PC-3 (cell line): Measurements from ENCODE around the gene CLTCL1.

Source experiments
- EZH2 ChIP-seq: fragments of 300-600 bp; sonication (generic); IDR thresholded peaks from one replicate; pipeline ENCODE4 v1.6.1; 2017; ENCODE audit warnings: antibody characterized with exemption, mild to moderate bottlenecking, low read length; ENCODE audit not compliant: unreplicated experiment
- EZH2phosphoT487 ChIP-seq: fragments of 300-600 bp; sonication (generic); IDR thresholded peaks from 2 replicates; pipeline ENCODE4 v1.6.1; 2018; ENCODE audit warnings: mild to moderate bottlenecking, antibody characterized with exemption, low read length, borderline replicate concordance
- TF ChIP-seq, protein P1 (sequence below): fragments of 300-600 bp; sonication (generic); conservative IDR thresholded peaks from 2 replicates; pipeline ENCODE4 v1.5.1; 2017; ENCODE audit warnings: antibody characterized with exemption, low read depth, mild to moderate bottlenecking, low read length

DNA sequence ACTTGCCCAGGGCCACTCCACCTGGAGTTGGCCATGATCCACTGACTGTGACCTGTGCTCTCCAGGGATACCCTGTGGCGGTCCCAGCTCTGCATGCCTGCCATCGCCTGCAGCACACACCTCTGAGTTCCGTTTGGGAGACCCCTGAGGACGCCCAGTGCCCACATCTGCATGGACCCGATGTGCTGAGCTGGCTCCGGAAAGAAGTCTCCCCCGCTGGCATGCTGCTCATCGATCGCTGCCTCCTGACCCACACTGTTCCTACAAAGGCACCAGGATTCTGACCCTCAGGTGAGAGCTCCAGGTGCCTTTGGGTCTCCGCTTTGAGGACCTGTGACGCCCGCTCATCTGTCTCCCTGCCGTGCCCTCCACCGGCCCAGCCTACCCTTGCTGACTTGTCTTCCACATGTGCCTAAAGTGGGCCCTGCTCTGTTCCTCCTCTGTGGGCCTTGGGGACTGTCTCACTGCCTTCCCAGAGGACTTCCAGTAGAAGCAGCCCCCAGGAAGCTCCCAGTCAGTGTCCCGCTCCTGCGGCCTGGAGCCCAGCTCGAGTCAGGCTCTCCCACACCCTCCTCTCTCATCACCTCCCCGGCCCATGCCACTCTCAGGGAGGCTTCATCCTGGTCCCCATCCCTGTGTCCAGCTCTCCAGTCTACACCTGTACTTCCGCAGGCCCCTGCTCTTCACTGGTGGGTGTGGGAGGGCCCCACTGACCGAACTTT is 107.1 kb downstream of the CLTCL1 start:
- TF ChIP-seq, protein P1, sequence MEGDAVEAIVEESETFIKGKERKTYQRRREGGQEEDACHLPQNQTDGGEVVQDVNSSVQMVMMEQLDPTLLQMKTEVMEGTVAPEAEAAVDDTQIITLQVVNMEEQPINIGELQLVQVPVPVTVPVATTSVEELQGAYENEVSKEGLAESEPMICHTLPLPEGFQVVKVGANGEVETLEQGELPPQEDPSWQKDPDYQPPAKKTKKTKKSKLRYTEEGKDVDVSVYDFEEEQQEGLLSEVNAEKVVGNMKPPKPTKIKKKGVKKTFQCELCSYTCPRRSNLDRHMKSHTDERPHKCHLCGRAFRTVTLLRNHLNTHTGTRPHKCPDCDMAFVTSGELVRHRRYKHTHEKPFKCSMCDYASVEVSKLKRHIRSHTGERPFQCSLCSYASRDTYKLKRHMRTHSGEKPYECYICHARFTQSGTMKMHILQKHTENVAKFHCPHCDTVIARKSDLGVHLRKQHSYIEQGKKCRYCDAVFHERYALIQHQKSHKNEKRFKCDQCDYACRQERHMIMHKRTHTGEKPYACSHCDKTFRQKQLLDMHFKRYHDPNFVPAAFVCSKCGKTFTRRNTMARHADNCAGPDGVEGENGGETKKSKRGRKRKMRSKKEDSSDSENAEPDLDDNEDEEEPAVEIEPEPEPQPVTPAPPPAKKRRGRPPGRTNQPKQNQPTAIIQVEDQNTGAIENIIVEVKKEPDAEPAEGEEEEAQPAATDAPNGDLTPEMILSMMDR = no peak
- TF ChIP-seq EZH2 (no peak), EZH2phosphoT487 (no peak)
